MM.1S (cell line): ENCODE measurements around the gene FBXL20.

Experiments
- EZH2 ChIP-seq: fragments of 300-600 bp; sonication (generic); optimal IDR thresholded peaks from 2 replicates; pipeline ENCODE3; 2017; ENCODE audit warnings: low read depth, mild to moderate bottlenecking, antibody characterized with exemption, low read length, mixed read lengths
- EZH2phosphoT487 ChIP-seq: fragments of 300-600 bp; sonication (generic); IDR thresholded peaks from 2 replicates; pipeline ENCODE4 v1.6.1; 2018; ENCODE audit warnings: antibody characterized with exemption, low read length
- TF ChIP-seq, protein P1 (sequence below): fragments of 300-600 bp; sonication (generic); IDR thresholded peaks from 2 replicates; pipeline ENCODE4 v1.5.1; 2016; ENCODE audit warnings: antibody characterized with exemption, low read length, mixed read lengths

DNA sequence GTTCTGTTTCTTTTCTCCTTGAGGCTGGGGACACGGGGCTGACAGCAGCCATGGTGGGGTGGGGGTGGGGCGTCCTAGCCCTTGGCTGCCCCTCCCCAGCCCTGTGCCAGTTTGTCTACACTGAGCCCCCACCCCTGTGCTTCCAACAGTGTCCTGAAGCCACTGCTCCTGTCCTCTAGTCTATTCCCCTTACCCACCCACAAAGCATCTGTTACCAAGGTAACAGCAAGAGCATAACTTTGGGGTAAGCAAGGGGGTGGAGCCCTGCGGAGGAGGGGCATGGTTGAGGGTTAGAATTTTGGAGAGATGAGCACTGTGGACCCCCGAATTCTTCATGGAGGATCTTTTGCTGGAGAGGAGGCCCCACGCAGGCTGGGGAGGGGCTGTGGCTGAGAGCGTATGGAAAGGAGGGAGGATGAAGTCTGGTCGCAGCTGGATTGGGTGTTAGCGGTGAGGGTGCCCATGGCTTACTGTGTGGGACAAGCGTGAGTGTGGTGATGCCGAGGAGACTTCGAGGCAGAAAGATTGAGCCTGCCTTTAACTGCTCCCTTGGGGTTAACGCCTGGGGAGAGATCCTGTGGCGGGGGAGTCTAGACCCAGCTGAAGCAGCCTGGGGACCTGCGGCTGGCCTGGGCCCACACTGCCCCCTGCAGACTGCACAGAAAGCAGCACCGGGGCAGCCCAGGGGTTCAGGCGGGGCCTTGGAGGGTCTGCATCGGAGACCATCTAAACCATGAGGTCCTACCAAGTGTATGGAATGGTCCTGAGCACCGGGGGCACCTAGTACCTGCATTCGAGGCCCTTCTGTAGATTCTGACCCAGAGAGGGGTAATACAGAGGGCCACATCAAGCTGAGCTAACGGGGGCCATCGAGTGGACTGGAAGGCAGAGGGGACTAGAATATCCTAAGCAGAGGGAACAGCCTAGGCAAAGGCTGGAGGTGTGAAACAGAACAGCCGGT is 169.6 kb downstream of the FBXL20 start:
- TF ChIP-seq, protein P1, sequence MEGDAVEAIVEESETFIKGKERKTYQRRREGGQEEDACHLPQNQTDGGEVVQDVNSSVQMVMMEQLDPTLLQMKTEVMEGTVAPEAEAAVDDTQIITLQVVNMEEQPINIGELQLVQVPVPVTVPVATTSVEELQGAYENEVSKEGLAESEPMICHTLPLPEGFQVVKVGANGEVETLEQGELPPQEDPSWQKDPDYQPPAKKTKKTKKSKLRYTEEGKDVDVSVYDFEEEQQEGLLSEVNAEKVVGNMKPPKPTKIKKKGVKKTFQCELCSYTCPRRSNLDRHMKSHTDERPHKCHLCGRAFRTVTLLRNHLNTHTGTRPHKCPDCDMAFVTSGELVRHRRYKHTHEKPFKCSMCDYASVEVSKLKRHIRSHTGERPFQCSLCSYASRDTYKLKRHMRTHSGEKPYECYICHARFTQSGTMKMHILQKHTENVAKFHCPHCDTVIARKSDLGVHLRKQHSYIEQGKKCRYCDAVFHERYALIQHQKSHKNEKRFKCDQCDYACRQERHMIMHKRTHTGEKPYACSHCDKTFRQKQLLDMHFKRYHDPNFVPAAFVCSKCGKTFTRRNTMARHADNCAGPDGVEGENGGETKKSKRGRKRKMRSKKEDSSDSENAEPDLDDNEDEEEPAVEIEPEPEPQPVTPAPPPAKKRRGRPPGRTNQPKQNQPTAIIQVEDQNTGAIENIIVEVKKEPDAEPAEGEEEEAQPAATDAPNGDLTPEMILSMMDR, result peak; percentile 86
- TF ChIP-seq EZH2phosphoT487, result no peak
- no peak for TF ChIP-seq EZH2
